Upper lobe of left lung (tissue), 4 donors: Measurements from ENCODE around the gene UCK2.

ENCODE experiments used
- CTCF ChIP-seq, 6 experiments: fragments of 450-650 bp in 4 of 6; fragments of 200-600 bp in 2 of 6; sonication (generic) in 2 of 6; IDR thresholded peaks; one replicate each; pipeline ENCODE4 v1.5.1; 2016 to 2019; ENCODE audit warnings: antibody characterized with exemption in 6 of 6
- EP300 ChIP-seq, 4 donors: sonication (generic); formaldehyde crosslinking; IDR thresholded peaks; one replicate each; pipeline ENCODE4 v1.5.1; 2017; ENCODE audit warnings: antibody characterized with exemption in 4 of 4, control low read depth in 2 of 4
- POLR2A ChIP-seq, 4 donors: fragments of 450-650 bp; IDR thresholded peaks; one replicate each; pipeline ENCODE4 v1.5.1; 2016 to 2017; ENCODE audit warnings: antibody characterized with exemption in 4 of 4, mild to moderate bottlenecking in 2 of 4
- POLR2AphosphoS5 ChIP-seq, 2 donors: sonication (generic); formaldehyde crosslinking; IDR thresholded peaks; one replicate each; pipeline ENCODE4 v1.5.1; 2017; ENCODE audit warnings: antibody characterized with exemption in 2 of 2

- TF ChIP-seq CTCF (IDR thresholded peaks at IDR 0.05), result no peak
- no peak for TF ChIP-seq POLR2A (IDR thresholded peaks at IDR 0.05)
- TF ChIP-seq EP300 (IDR thresholded peaks at IDR 0.05), result no peak
- TF ChIP-seq POLR2AphosphoS5 (IDR thresholded peaks at IDR 0.05), result no peak
Observed at GRCh38 chr1:165924117-165924516, 96.7 kb downstream of the UCK2 start.
